Mammary epithelial cell (primary cell): Measurements from ENCODE around the gene KIAA1614.

Source experiments
- EZH2 ChIP-seq: IDR thresholded peaks from 2 replicates; pipeline ENCODE4 v1.6.1; 2012; ENCODE audit warnings: low read length, inconsistent platforms, borderline replicate concordance
- TF ChIP-seq, protein P1 (sequence below), 2 donors: IDR thresholded peaks in 1 of 2; conservative IDR thresholded peaks in 1 of 2; 2 replicates each; pipeline ENCODE4 v1.5.1; 2011 to 2012; ENCODE audit warnings: inconsistent platforms in 2 of 2, low read length in 2 of 2, mild to moderate bottlenecking in 2 of 2, control low read depth in 1 of 2, low read depth in 1 of 2; ENCODE audit not compliant: insufficient read depth in 1 of 2; ENCODE audit errors: extremely low read depth in 1 of 2

DNA sequence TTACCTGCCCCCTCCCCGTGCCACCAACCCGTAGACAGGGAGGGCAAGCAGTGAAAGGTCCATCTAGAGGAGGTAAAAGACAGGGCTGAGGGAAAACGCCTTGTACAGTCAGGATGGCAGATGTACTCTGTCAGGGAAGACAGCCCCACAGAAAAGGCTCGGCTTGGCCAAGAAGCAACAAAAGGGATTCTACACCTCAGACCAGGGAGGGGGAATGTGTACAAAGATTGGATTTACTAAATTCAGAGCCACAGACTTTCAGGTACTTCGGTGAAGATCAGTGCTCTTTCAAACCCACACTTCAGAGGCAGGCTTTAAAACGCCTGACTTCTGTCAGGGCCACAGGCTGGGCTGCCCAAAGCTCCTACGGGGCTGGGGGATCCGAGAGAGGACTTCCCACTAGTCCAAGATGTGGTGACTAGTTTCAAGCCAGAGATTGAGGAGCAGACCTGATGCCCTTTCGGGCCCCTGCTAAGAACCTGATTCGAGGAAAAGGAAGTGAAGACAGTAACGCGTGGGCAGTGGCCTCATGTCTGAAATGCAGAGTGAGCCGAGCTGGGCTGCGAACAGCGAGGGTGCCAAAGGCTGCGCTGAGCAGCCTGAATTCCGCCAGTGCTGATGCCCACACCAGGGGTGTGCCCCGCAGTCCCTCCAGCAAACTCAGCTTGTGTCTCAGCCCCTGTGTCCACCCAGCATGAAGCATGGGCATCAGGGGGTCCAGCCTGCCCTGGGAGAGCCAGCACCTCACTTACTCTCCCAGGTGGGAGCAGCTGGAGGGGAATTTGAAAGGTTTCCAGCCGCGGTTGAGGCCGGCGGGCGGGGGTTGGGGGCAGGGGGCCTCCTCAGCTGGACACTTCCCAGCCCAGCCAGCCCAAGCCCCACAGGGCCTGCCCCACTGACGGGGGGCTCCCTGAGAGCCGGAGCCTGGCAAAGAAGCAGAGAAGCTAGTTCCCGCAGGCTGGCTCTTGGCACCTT, 36.2 kb downstream of the KIAA1614 start:
- TF ChIP-seq, protein P1, sequence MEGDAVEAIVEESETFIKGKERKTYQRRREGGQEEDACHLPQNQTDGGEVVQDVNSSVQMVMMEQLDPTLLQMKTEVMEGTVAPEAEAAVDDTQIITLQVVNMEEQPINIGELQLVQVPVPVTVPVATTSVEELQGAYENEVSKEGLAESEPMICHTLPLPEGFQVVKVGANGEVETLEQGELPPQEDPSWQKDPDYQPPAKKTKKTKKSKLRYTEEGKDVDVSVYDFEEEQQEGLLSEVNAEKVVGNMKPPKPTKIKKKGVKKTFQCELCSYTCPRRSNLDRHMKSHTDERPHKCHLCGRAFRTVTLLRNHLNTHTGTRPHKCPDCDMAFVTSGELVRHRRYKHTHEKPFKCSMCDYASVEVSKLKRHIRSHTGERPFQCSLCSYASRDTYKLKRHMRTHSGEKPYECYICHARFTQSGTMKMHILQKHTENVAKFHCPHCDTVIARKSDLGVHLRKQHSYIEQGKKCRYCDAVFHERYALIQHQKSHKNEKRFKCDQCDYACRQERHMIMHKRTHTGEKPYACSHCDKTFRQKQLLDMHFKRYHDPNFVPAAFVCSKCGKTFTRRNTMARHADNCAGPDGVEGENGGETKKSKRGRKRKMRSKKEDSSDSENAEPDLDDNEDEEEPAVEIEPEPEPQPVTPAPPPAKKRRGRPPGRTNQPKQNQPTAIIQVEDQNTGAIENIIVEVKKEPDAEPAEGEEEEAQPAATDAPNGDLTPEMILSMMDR (conservative IDR thresholded peaks at IDR 0.05 in 1 of 2, IDR thresholded peaks at IDR 0.05 in 1 of 2; ENCODE audit: extremely low read depth in 1 of 2, insufficient read depth in 1 of 2, low read depth in 1 of 2, low read length in 2 of 2), result no peak
- no peak for TF ChIP-seq EZH2
